GM18498 (cell line): ENCODE measurements around the gene LDHAL6B.

Experiments
- ATAC-seq: cut with Tn5 transposase; IDR thresholded peaks from one replicate; pipeline ENCODE4 v1.9.1; 2021; ENCODE audit warnings: mild to moderate bottlenecking, moderate library complexity; ENCODE audit not compliant: unreplicated experiment

LDHAL6B gene

GRCh38 chr15:59249816-59250215 lies 43.2 kb downstream of the LDHAL6B start:
- no peak for ATAC-seq

- ATAC-seq: no peak
Measured at GRCh38 chr15:59250249-59250648, 43.6 kb downstream of the LDHAL6B start.

GRCh38 chr15:59251001-59251845 lies 44.6 kb downstream of the LDHAL6B start:
- ATAC-seq: peak; percentile 60

- ATAC-seq: no peak
Measured at GRCh38 chr15:59252137-59252536, 45.5 kb downstream of the LDHAL6B start.

- ATAC-seq: peak; percentile 45
Measured at GRCh38 chr15:59255680-59256336, 49.2 kb downstream of the LDHAL6B start.

- ATAC-seq: no peak
Measured at GRCh38 chr15:59256482-59256881, 49.8 kb downstream of the LDHAL6B start.

GRCh38 chr15:59257140-59257539 lies 50.5 kb downstream of the LDHAL6B start:
- no peak for ATAC-seq
